MM.1S (cell line): Measurements from ENCODE around the gene CD300A.
"Not testable (repeated sequence)": the region's sequence is repeated elsewhere in the genome, so short reads cannot be mapped to it uniquely, and the experiment has no call there.

Source experiments
- CTCF ChIP-seq: fragments of 300-600 bp; sonication (generic); IDR thresholded peaks from 2 replicates; pipeline ENCODE4 v1.5.1; 2016; ENCODE audit warnings: antibody characterized with exemption, low read length, mixed read lengths
- EZH2 ChIP-seq: fragments of 300-600 bp; sonication (generic); optimal IDR thresholded peaks from 2 replicates; pipeline ENCODE3; 2017; ENCODE audit warnings: low read depth, mild to moderate bottlenecking, antibody characterized with exemption, low read length, mixed read lengths

GRCh38 chr17:74503949-74504348 is 37.5 kb downstream of the CD300A start:
- not testable (repeated sequence) for TF ChIP-seq CTCF, EZH2
